GM12878 (cell line): ENCODE data around the gene MXRA7. TPM values are rescaled to one million over a fixed set of nuclear protein-coding genes. Genes with fewer than 3 reads are reported as not detected.

Experiments used
- ATAC-seq: fragments of 200-7000 bp; cut with Tn5 transposase; 3 replicates; pipeline ENCODE4 v1.9.1; 2020; ENCODE audit warnings: mild to moderate bottlenecking, moderate library complexity
- BruUV-seq: library from RNA; stranded (reverse); fragments of 400-500 nt; replicated peaks from 2 replicates; lab custom pipeline; 2021; lab: Mats Ljungman, UMichigan
- CTCF ChIA-PET: fragments of 300-600 bp; sonication (Branson Sonifier 250); formaldehyde crosslinking; extraction: SDS; loops from one replicate; lab custom pipeline; 2021; ENCODE audit warnings: inconsistent platforms; lab: Yijun Ruan, JAX
- POLR2A ChIA-PET: fragments of 350-600 bp; formaldehyde crosslinking; extraction: SDS; loops from one replicate; lab custom pipeline; 2021; ENCODE audit warnings: inconsistent platforms; lab: Charles Lee
- RAD21 ChIA-PET: fragments of 300-600 bp; sonication (Branson Sonifier 250); formaldehyde crosslinking; loops from one replicate; lab custom pipeline; 2023; ENCODE audit warnings: antibody characterized with exemption; ENCODE audit not compliant: unreplicated experiment; lab: Charles Lee
- SMC1A ChIA-PET: fragments of 300-600 bp; sonication (Branson Sonifier 250); formaldehyde crosslinking; loops from one replicate; lab custom pipeline; 2023; ENCODE audit not compliant: unreplicated experiment, uncharacterized antibody; lab: Charles Lee
- DNase-seq: peaks from one replicate; pipeline ENCODE4 v3.0.0-alpha.2; 2011; ENCODE audit warnings: low read depth, low spot score
- FAIRE-seq: peaks from 3 replicates; lab custom pipeline; 2011; peaks lifted over from hg19 to GRCh38; lab: Jason Lieb, UNC
- H2AFZ ChIP-seq: 2 replicates; pipeline ENCODE4 v1.6.0; 2011; ENCODE audit warnings: low read depth, low read length, control low read depth; ENCODE audit not compliant: control insufficient read depth
- H3K27ac ChIP-seq: 2 replicates; pipeline ENCODE4 v1.5.1; 2011; ENCODE audit warnings: control low read depth; ENCODE audit not compliant: control insufficient read depth, insufficient read depth
- H3K27me3 ChIP-seq, 2 experiments: replicated peaks in 1 of 2; 2 replicates each; pipeline versions ENCODE4 v1.6.0 to v1.6.1; 2011; ENCODE audit warnings: low read length in 1 of 2; ENCODE audit not compliant: control insufficient read depth in 2 of 2, insufficient read depth in 2 of 2
- H3K36me3 ChIP-seq, 2 experiments: 2 replicates each; pipeline ENCODE4 v1.5.1; 2011; ENCODE audit warnings: low read length in 1 of 2; ENCODE audit not compliant: control insufficient read depth in 2 of 2, insufficient read depth in 2 of 2
- H3K4me1 ChIP-seq: 2 replicates; pipeline ENCODE4 v1.6.1; 2011; ENCODE audit warnings: mild to moderate bottlenecking, low read length, moderate library complexity, mixed read lengths; ENCODE audit not compliant: control insufficient read depth, insufficient read depth
- H3K4me2 ChIP-seq: 2 replicates; pipeline ENCODE4 v1.6.0; 2011; ENCODE audit warnings: control low read depth; ENCODE audit not compliant: control insufficient read depth, insufficient read depth
- H3K4me3 ChIP-seq: fragments of 200-600 bp; sonication (generic); 2 replicates; pipeline ENCODE4 v1.5.1; 2016
- H3K79me2 ChIP-seq: 2 replicates; pipeline ENCODE4 v1.6.0; 2011; ENCODE audit warnings: low read length; ENCODE audit not compliant: control insufficient read depth, insufficient read depth
- H3K9ac ChIP-seq: 2 replicates; pipeline ENCODE4 v1.8.0; 2011; ENCODE audit warnings: low read length, control low read depth, mixed read lengths; ENCODE audit not compliant: control insufficient read depth, insufficient read depth
- H3K9me3 ChIP-seq: replicated peaks from 3 replicates; pipeline ENCODE4 v1.5.1; 2011; ENCODE audit warnings: mild to moderate bottlenecking, low read length; ENCODE audit not compliant: control insufficient read depth, insufficient read depth
- H4K20me1 ChIP-seq: 2 replicates; pipeline ENCODE4 v1.6.0; 2011; ENCODE audit not compliant: control insufficient read depth, insufficient read depth
- CBFB ChIP-seq: IDR thresholded peaks from 2 replicates; pipeline ENCODE4 v1.6.1; 2016; ENCODE audit warnings: antibody characterized with exemption, low read depth
- FOXM1 ChIP-seq: IDR thresholded peaks from 2 replicates; pipeline ENCODE4 v1.6.1; 2012; ENCODE audit warnings: low read depth, mild to moderate bottlenecking, inconsistent platforms, low read length, moderate library complexity
- HSF1 ChIP-seq: fragments of 150-350 bp; IDR thresholded peaks from 2 replicates; pipeline ENCODE4 v1.6.1; 2014; ENCODE audit warnings: mild to moderate bottlenecking, low read depth, low read length
- KDM1A ChIP-seq: fragments of 200-600 bp; sonication (generic); IDR thresholded peaks from 2 replicates; pipeline ENCODE4 v1.6.1; 2016; ENCODE audit warnings: borderline replicate concordance
- MEF2A ChIP-seq: IDR thresholded peaks from 2 replicates; pipeline ENCODE4 v1.6.1; 2011; ENCODE audit warnings: low read depth, mild to moderate bottlenecking, low read length, moderate library complexity; ENCODE audit not compliant: insufficient read depth
- RAD51 ChIP-seq: fragments of 450-650 bp; IDR thresholded peaks from 2 replicates; pipeline ENCODE4 v1.6.1; 2016; ENCODE audit warnings: moderate library complexity, mild to moderate bottlenecking, inconsistent platforms
- RUNX3 ChIP-seq: IDR thresholded peaks from 2 replicates; pipeline ENCODE4 v1.6.1; 2012; ENCODE audit warnings: low read length, inconsistent platforms
- SMAD5 ChIP-seq: IDR thresholded peaks from 2 replicates; pipeline ENCODE4 v1.6.1; 2016; ENCODE audit warnings: antibody characterized with exemption, low read depth
- ZBTB33 ChIP-seq: fragments of 450-650 bp; IDR thresholded peaks from 2 replicates; pipeline ENCODE4 v1.6.1; 2017; ENCODE audit warnings: mild to moderate bottlenecking
- WGBS: methylation state at CpG from one replicate; pipeline ENCODE4 v1.1.6; 2016; ENCODE audit warnings: low lambda C conversion rate; ENCODE audit not compliant: insufficient replicate concordance, insufficient coverage; ENCODE audit errors: missing lambda C conversion rate; 5-methylcytosine and 5-hydroxymethylcytosine counted together
- in situ Hi-C: fragments of 300-500 bp; cut with MboI; formaldehyde crosslinking; loops from 9 replicates; pipeline ENCODE4 v1.14.3; 2018; ENCODE audit warnings: mixed read lengths
- intact Hi-C: fragments of 100-400 bp; cut with micrococcal nuclease; formaldehyde crosslinking; loops from one replicate; pipeline ENCODE4 v1.14.2; 2022; ENCODE audit not compliant: unreplicated experiment
- polyA plus RNA-seq, 11 experiments: library from polyadenylated mRNA; depleted of rRNA in 4 of 11; unstranded in 6 of 11; stranded (reverse) in 5 of 11; fragments of >200 nt; fragmentation: Nextera tagmentation in 4 of 11; fragmentation: Illumina TruSeq in 1 of 11; extraction: Ambion mirVana in 4 of 11; extraction: Trizol in 1 of 11; gene quantifications; 1 replicate in 1 of 11; 2 replicates in 10 of 11; pipeline versions ENCODE4 v1.2.1 to v1.2.3, GENCODE V29; 2011 to 2016; ENCODE audit warnings: inconsistent platforms in 2 of 11, missing spikeins in 2 of 11, low read depth in 1 of 11
- total RNA-seq, 4 experiments: library from RNA; depleted of rRNA in 3 of 4; stranded (reverse); fragments of >200 nt in 3 of 4; fragmentation: Illumina TruSeq in 1 of 4; extraction: Trizol in 1 of 4; gene quantifications; 2 replicates each; pipeline versions ENCODE4 v1.2.1 to v1.2.3, GENCODE V29; 2013 to 2021
- TF ChIP-seq, protein P1 (sequence below): IDR thresholded peaks from 2 replicates; pipeline ENCODE4 v1.6.1; 2011; ENCODE audit warnings: borderline replicate concordance, low read depth, mild to moderate bottlenecking, moderate library complexity, mixed read lengths, low read length; ENCODE audit not compliant: insufficient read depth; ENCODE audit errors: extremely low read length

MXRA7 gene
- total and polyA plus RNA-seq, 10 of the 15 experiments (the other 5 are each of a cell fraction or from before 2014, with no cell fraction given) = 0.03 to 2.0 (median 0.33) TPM

- Histone ChIP-seq H3K27ac (no peak overlapping the region), H4K20me1 (no peaks in the 10 kb centered on the region), H3K4me1 (peaks cover 4% of the 10 kb centered on the region), H3K9ac (no peak overlapping the region), H3K4me2 (no peak overlapping the region)
- DNase-seq (no peak), ATAC-seq (no peak), FAIRE-seq (no peak)
- RAD21 ChIA-PET = interaction anchor here (0.9 kb wide), 1 partner anchor 67 kb away, joined by 3 read pairs; no protein-coding TSS in a partner anchor
- in situ Hi-C loops = no loop called here
- intact Hi-C loops = loop anchor here (10.0 kb wide), 1 partner anchor 126 kb away; a partner anchor contains a TSS
- CTCF ChIA-PET = interaction anchor here (1.0 to 2.8 kb wide), 2 partner anchors 9 to 132 kb away, joined by 3 to 21 read pairs; no protein-coding TSS in a partner anchor
- TF ChIP-seq RUNX3 = no peak
- no peak for TF ChIP-seq CBFB
- TF ChIP-seq SMAD5 = no peak
- TF ChIP-seq, protein P1, sequence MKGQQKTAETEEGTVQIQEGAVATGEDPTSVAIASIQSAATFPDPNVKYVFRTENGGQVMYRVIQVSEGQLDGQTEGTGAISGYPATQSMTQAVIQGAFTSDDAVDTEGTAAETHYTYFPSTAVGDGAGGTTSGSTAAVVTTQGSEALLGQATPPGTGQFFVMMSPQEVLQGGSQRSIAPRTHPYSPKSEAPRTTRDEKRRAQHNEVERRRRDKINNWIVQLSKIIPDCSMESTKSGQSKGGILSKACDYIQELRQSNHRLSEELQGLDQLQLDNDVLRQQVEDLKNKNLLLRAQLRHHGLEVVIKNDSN = no peak
- no peak for TF ChIP-seq RAD51
- no peak for TF ChIP-seq MEF2A
- TF ChIP-seq HSF1 = no peak
- TF ChIP-seq ZBTB33 = no peak
- no peak for TF ChIP-seq KDM1A
- TF ChIP-seq FOXM1 = no peak
- TF ChIP-seq, all 136 proteins: peak for 0
- no TSS peak for BruUV-seq
- H3K27me3 ChIP-seq = peaks cover 0 to 1% of the 10 kb centered on the region in 2 experiments; a peak in 2 of 4 replicates
- ChIA-PET POLR2A (no interaction called here), SMC1A (no interaction called here)
- no peaks in the 10 kb centered on the region for H3K79me2 ChIP-seq
- no peaks in the 10 kb centered on the region for H3K36me3 ChIP-seq
- 49% methylated on average over 13 of the region's 13 CpGs for WGBS
- H3K4me3 ChIP-seq = no peak overlapping the region
- no peak overlapping the region for H2AFZ ChIP-seq
- no peaks in the 10 kb centered on the region for H3K9me3 ChIP-seq
Measured at GRCh38 chr17:76690596-76691280, 20.0 kb downstream of the MXRA7 start.
